Thyroid gland (tissue), 4 donors: Measurements from ENCODE around the gene FOXK1. TPM values are rescaled to one million over a fixed set of nuclear protein-coding genes. Genes with fewer than 3 reads are reported as not detected.

Experiments used
- DNase-seq, 2 donors: peaks; one replicate each; pipeline ENCODE4 v3.0.0-alpha.2; 2019
- H3K27ac ChIP-seq, 3 donors: fragments of 200-600 bp; sonication (generic); 1 replicate in 2 of 3; 2 replicates in 1 of 3; pipeline ENCODE4 v1.5.1; 2016 to 2019; ENCODE audit warnings: mild to moderate bottlenecking in 1 of 3, moderate library complexity in 1 of 3
- H3K27me3 ChIP-seq: fragments of 200-600 bp; sonication (generic); one replicate; pipeline ENCODE4 v1.5.1; 2019
- H3K36me3 ChIP-seq, 2 donors: fragments of 200-600 bp; sonication (generic); one replicate each; pipeline ENCODE4 v1.5.1; 2016 to 2019
- H3K4me1 ChIP-seq, 2 donors: fragments of 200-600 bp; sonication (generic); one replicate each; pipeline ENCODE4 v1.5.1; 2017 to 2019
- H3K4me3 ChIP-seq, 3 donors: fragments of 200-600 bp; sonication (generic); replicated peaks in 1 of 3; 1 replicate in 2 of 3; 2 replicates in 1 of 3; pipeline ENCODE4 v1.5.1; 2016; ENCODE audit warnings: mild to moderate bottlenecking in 1 of 3
- H3K9me3 ChIP-seq: fragments of 200-600 bp; sonication (generic); one replicate; pipeline ENCODE4 v1.5.1; 2017
- POLR2A ChIP-seq, 2 donors: fragments of 450-650 bp; IDR thresholded peaks; one replicate each; pipeline ENCODE4 v1.6.1; 2017; ENCODE audit warnings: antibody characterized with exemption in 2 of 2, mild to moderate bottlenecking in 2 of 2, moderate library complexity in 1 of 2
- WGBS, 2 donors: methylation state at CpG; one replicate each; pipeline ENCODE4 v1.1.5; 2017; 5-methylcytosine and 5-hydroxymethylcytosine counted together
- intact Hi-C: fragments of 100-400 bp; cut with DNase I; formaldehyde crosslinking; loops from one replicate; pipeline ENCODE4 v1.15.1; 2023
- total RNA-seq, 4 donors: library from RNA; depleted of rRNA; stranded (reverse); fragments of >200 nt; gene quantifications; one replicate each; pipeline ENCODE4 v1.2.3, GENCODE V29; 2016
- TF ChIP-seq, protein P1 (sequence below), 6 experiments: fragments of 200-600 bp in 3 of 6; fragments of 450-650 bp in 3 of 6; sonication (generic) in 3 of 6; IDR thresholded peaks; one replicate each; pipeline ENCODE4 v1.5.1; 2016 to 2019; ENCODE audit warnings: antibody characterized with exemption in 6 of 6, mild to moderate bottlenecking in 2 of 6, inconsistent platforms in 1 of 6, moderate library complexity in 1 of 6

FOXK1 gene
- total RNA-seq, 4 donors from 2014 or later, result 15.0 to 33.0 (median 20.7) TPM

DNA sequence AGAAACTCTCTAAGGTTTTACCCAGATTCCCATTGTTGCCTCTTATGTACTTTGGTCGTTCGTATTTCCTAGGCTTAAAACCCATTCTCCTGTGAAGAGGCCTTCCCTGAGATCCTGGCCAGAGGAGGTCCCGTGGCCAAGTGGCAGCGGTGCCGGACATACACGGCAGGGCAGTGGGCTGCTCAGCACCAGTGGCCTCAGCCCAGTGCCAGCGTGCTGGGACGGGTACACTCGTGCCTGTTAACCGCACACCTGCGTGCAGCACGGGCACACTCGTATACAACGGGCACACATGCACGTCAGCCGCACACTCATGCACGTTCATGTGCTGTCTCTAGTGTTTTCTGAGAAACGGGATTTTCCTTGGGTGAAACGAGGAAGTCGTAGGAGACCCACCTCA is 40.2 kb downstream of the FOXK1 start:
- Histone ChIP-seq H3K4me1 (peaks cover 8 to 44% of the 10 kb centered on the region in 2 donors), H3K27ac (no peak overlapping the region), H3K36me3 (no peaks in the 10 kb centered on the region), H3K9me3 (no peaks in the 10 kb centered on the region), H3K27me3 (no peaks in the 10 kb centered on the region), H3K4me3 (no peak overlapping the region)
- intact Hi-C loops, result no loop called here
- no peak for DNase-seq
- TF ChIP-seq, protein P1, sequence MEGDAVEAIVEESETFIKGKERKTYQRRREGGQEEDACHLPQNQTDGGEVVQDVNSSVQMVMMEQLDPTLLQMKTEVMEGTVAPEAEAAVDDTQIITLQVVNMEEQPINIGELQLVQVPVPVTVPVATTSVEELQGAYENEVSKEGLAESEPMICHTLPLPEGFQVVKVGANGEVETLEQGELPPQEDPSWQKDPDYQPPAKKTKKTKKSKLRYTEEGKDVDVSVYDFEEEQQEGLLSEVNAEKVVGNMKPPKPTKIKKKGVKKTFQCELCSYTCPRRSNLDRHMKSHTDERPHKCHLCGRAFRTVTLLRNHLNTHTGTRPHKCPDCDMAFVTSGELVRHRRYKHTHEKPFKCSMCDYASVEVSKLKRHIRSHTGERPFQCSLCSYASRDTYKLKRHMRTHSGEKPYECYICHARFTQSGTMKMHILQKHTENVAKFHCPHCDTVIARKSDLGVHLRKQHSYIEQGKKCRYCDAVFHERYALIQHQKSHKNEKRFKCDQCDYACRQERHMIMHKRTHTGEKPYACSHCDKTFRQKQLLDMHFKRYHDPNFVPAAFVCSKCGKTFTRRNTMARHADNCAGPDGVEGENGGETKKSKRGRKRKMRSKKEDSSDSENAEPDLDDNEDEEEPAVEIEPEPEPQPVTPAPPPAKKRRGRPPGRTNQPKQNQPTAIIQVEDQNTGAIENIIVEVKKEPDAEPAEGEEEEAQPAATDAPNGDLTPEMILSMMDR (IDR thresholded peaks at IDR 0.05), result no peak
- TF ChIP-seq POLR2A (IDR thresholded peaks at IDR 0.05), result no peak
- WGBS, 2 donors, result 89 to 90% methylated on average over 20 of the region's 20 CpGs

DNA sequence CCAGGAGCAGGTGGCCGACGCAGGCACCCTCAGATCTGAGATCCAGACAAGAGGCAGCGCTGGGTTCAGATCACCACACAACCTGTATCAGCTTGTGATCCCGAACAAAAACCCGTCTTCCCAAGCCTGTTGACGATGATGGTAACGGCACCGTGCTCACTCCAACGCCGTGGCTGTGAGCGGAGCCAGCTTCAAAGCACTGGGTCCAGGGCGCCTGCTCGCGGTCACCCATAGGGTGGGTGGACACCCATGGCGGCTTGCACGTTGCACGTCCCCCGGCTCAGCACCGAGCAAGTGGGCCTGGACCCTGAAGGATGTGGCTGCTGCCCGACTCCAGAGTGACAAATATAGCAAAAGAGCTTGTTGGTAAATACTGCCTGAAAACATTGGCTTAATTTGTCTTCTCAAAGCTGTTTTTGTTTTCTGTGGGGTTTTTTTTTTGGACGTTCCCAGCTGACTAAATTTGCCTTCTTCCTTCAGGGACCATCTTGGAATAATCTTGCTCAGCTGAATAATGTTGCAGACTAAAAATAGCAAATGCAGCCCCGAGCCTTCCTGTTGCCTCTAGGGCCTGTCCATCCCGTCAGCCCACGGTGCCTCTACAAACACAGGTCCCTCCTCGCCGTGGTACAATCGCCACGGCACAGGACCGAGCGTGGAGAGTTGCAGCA is 41.0 kb downstream of the FOXK1 start:
- Histone ChIP-seq H3K27me3 (no peaks in the 10 kb centered on the region), H3K27ac (no peak overlapping the region), H3K4me1 (peaks cover 8 to 42% of the 10 kb centered on the region in 2 donors), H3K4me3 (no peak overlapping the region), H3K9me3 (no peaks in the 10 kb centered on the region), H3K36me3 (no peaks in the 10 kb centered on the region)
- DNase-seq, result no peak
- 81 to 82% methylated on average over 29 to 30 of the region's 30 CpGs for WGBS, 2 donors
- TF ChIP-seq POLR2A (IDR thresholded peaks at IDR 0.05), result no peak
- TF ChIP-seq, protein P1 (IDR thresholded peaks at IDR 0.05), result no peak
- intact Hi-C loops, result no loop called here

DNA sequence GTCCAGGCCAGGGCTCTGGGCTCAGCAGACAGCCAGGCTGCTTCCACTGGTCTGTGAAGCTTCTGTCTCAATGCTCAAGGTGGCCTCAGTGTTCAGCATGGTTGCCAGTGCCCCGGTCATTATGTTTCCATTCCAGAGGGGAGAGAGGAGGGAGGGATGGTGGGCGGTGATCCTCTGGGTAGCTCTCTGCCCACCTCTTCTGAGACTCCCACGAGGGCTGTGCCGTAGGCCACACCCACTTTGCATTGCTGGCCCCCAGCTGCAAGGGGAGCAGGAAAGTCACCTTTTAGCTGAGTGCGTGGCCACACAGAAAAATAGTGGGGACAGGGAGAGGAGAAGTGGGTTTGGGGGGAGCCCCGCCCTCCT is 42.5 kb downstream of the FOXK1 start:
- no peak for DNase-seq
- Histone ChIP-seq H3K27me3 (no peaks in the 10 kb centered on the region), H3K9me3 (no peaks in the 10 kb centered on the region), H3K27ac (peak overlapping the region; percentile 59 to 92 (median 73)), H3K4me1 (peaks cover 8 to 42% of the 10 kb centered on the region in 2 donors), H3K36me3 (no peaks in the 10 kb centered on the region), H3K4me3 (peak overlapping the region in 1 of 3 donors; percentile 29)
- no peak for TF ChIP-seq POLR2A (IDR thresholded peaks at IDR 0.05)
- TF ChIP-seq, protein P1 (IDR thresholded peaks at IDR 0.05), result no peak
- intact Hi-C loops, result no loop called here
- WGBS, 2 donors, result 20 to 41% methylated on average over 1 to 6 of the region's 6 CpGs

DNA sequence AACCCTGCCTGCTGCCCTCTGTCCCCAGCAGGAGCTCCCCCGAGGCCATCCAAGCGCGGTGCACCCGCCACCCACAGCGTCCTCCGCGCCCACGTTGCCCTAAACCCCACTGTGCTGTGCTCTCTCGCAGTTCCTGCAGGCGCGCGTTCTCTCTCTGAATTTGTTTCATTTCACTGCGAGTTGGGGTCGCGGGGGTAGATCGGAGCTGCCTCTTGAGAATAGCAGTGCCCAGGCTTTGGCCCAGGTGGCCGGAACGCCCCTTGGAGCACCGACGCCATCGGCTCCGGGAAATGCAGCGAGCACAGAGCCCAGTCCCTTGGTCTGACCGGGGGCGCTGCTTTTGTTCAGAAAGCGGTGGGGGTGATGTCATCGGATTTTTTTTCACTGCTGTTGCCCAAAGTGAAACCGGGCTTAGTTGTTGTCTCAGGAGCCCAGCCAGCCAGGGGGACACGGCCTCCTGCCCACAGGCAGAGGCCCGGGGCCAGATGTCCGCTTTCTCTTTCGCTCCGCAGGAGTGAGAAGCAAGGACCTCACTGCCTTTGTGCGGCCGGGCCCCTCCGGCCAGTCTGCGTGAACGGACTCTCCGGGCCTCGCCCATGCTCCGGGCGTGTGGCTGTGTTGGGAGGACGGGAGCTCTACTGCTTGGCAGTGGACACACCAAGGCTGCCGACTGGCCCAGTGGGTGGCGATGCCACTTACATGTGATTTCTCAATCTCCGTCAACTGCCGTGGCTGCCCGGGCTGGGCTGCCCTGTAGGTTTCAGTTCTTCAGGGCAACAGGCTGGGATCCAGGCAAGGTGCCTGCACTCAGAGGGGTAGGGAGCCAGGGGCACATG is 43.1 kb downstream of the FOXK1 start:
- Histone ChIP-seq H3K4me1 (peaks cover 8 to 42% of the 10 kb centered on the region in 2 donors), H3K36me3 (no peaks in the 10 kb centered on the region), H3K4me3 (peak overlapping the region in 2 of 3 donors; percentile 10 to 29), H3K9me3 (no peaks in the 10 kb centered on the region), H3K27me3 (no peaks in the 10 kb centered on the region), H3K27ac (peak overlapping the region; percentile 59 to 92 (median 73))
- TF ChIP-seq POLR2A (IDR thresholded peaks at IDR 0.05), result peak in 1 of 2 donors; percentile 61
- TF ChIP-seq, protein P1 (IDR thresholded peaks at IDR 0.05), result peak in 1 of 6 experiments; percentile 8
- peak; percentile 86 to 89 for DNase-seq
- 17 to 36% methylated on average over 23 to 30 of the region's 48 CpGs for WGBS, 2 donors
- intact Hi-C loops, result no loop called here
